COLO829 (cell line): ENCODE data around the gene ZNF700.
A peak's percentile ranks its signal among the peaks of the same experiment; 100 is the strongest.
"Not testable (repeated sequence)": the region's sequence is repeated elsewhere in the genome, so short reads cannot be mapped to it uniquely, and the experiment has no call there.

Source experiments
- DNase-seq: peaks from one replicate; pipeline ENCODE4 v3.0.0; 2012; ENCODE audit warnings: low spot score

ZNF700 gene

GRCh38 chr19:11941361-11941887 is 16.5 kb downstream of the ZNF700 start:
- DNase-seq, result not testable (repeated sequence)

GRCh38 chr19:11942008-11942842 is 17.3 kb downstream of the ZNF700 start:
- DNase-seq, result no peak

GRCh38 chr19:11942843-11943108 is 17.9 kb downstream of the ZNF700 start:
- no peak for DNase-seq

DNA sequence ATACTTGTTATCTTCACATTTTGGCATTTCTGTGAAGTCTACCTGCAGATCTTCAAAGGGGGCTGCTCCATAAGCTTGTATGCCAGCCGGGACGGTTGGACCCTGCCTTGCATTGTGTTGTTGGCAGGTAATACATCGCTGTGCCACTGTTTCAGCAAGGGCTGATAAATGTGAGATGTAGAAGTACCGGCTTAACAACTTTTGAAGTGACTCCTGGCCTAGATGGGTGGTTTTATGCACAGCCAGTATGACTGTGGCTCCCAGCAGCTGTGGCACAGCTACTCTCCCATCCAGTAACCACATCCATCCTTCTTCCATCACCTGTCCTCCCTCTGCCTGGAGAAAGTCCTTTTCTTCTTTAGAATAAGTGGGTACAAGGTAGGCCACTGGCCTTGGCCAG is 19.7 kb downstream of the ZNF700 start:
- no peak for DNase-seq

DNA sequence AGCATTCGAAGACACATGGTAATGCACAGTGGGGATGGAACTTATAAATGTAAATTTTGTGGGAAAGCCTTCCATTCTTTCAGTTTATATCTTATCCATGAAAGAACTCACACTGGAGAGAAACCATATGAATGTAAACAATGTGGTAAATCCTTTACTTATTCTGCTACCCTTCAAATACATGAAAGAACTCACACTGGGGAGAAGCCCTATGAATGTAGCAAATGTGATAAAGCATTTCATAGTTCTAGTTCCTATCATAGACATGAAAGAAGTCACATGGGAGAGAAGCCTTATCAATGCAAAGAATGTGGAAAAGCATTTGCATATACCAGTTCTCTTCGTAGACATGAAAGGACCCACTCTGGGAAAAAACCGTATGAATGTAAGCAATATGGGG is 23.7 kb downstream of the ZNF700 start:
- no peak for DNase-seq

DNA sequence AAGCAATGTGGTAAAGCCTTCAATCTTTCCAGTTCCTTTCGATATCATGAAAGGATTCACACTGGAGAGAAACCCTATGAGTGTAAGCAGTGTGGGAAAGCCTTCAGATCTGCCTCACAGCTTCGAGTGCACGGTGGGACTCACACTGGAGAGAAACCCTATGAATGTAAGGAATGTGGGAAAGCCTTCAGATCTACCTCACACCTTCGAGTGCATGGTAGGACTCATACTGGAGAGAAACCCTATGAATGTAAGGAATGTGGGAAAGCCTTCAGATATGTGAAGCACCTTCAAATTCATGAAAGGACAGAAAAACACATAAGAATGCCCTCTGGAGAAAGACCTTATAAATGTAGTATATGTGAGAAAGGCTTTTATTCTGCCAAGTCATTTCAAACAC is 24.3 kb downstream of the ZNF700 start:
- DNase-seq, result no peak

GRCh38 chr19:11949614-11950080 is 24.7 kb downstream of the ZNF700 start:
- not testable (repeated sequence) for DNase-seq

GRCh38 chr19:11950312-11950711 is 25.4 kb downstream of the ZNF700 start:
- no peak for DNase-seq

DNA sequence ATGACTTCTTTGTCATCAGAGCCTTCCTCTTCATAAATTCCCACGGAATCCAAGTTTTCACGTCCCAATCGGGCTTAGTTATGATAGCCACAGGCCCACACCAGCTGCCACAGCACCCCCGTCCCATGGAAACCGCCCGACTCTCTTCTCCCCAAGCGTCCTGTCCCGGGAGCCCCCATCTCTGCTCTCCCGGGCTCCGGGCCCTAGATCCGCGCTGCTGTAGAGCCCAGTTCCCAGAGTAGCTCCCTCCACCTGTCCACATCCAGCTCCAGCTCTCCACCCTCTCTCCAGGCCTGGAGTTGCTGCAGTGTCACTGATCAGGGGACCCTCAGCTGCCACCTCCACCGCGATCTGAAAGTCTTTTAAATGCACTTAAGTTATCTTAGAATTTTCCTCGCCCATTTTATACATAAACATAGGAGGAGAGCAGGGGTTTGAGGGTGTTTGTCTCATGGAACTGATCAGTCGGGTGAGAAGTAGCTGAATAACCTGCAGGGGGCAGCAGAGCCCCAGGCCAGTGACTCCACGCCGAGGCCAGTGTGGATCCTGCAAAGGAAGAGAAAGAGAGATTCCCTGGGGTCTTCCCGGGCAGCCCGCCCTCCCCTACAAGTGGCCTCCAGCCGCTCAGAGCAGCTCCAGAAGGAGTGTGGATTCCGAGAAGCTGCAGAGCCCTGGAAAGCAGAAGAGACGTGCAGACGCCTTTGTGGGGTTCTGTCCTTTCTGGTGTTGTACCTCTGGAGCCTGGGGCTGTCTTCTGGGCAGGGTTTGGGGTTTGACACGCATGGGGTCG is 38.9 kb downstream of the ZNF700 start:
- peak; percentile 57 for DNase-seq

DNA sequence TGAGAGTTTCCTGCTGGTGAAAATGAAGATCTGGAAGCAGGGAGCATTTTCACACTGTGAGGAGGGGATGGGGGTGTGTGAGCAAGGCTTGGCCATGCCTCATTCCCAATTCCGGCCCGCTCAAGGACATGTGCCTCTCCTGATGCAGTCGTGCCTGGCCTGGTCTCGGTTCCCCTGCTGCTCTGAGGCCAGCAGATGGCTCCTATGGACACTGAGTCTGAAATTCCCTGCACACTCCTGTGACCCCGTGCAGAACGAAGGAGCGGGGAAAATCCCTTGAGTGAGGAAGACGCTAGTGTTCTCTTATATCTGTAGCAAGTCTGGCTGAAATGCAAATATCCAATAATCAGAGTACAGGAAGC is 39.6 kb downstream of the ZNF700 start:
- no peak for DNase-seq

GRCh38 chr19:11964858-11965645 is 40.1 kb downstream of the ZNF700 start, which contains the start of gene ZNF763:
Gene ZNF763 (plus strand): TSS chr19:11965040. CDS start chr19:11965209, 169 bp downstream.
- peak; percentile 44 for DNase-seq

GRCh38 chr19:11970174-11970573 is 45.3 kb downstream of the ZNF700 start:
- no peak for DNase-seq

- no peak for DNase-seq
Measured at GRCh38 chr19:11971041-11971440, 46.1 kb downstream of the ZNF700 start.

DNA sequence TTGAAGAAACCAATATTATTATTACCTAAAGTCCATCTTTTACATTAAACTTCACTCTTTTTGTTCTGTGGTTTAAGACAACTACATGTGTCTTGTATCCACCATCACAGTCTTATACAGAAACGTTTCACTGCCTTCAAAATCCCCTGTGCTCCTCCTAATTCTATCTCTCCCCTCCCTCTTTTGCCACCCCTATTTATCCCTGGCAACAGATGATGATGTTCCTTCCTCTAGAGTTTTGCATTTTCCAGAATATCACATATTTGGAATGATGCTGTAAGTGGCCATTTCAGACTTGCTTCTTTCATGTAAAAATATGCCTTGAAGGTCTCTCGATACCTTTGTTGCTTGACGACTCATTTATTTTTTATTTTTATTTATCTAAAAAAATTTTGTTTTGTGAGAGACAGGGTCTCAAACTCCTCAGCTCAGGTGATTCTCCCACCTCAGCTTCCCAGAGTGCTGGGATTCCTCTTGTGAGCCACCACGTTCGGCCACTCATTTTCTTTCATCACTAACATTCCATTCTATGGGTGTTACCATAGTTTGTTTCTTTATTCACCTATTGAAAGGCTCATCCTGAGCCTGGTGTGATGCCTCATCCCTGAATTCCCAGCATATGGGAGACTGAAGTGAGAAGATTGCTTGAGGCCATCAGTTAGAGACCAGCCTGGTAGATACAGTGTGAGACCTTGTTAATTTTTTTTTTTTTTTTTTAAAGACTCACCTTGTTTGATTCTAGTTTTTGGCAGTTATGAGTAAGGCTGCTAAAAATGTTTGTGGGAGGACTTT is 48.3 kb downstream of the ZNF700 start:
- no peak for DNase-seq

DNA sequence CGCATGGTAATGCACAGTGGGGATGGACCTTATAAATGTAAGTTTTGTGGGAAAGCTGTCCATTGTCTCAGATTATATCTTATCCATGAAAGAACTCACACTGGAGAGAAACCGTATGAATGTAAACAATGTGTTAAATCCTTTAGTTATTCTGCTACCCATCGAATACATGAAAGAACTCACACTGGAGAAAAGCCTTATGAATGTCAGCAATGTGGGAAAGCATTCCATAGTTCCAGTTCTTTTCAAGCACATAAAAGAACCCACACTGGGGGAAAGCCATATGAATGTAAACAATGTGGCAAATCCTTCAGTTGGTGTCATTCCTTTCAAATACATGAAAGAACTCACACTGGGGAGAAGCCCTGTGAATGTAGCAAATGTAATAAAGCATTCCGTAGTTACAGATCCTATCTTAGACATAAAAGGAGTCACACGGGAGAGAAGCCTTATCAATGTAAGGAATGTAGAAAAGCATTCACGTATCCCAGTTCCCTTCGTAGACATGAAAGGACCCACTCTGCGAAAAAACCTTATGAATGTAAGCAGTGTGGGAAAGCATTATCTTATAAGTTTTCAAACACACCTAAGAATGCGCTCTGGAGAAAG is 53.7 kb downstream of the ZNF700 start:
- DNase-seq, result no peak

DNA sequence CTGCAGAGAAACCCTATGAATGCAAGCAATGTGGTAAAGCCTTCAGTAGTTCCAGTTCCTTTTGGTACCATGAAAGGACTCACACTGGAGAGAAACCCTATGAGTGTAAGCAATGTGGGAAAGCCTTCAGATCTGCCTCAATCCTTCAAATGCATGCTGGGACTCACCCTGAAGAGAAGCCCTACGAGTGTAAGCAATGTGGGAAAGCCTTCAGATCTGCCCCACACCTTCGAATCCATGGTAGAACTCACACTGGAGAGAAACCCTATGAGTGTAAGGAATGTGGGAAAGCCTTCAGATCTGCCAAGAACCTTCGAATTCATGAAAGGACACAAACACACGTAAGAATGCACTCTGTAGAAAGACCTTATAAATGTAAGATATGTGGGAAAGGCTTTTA is 54.6 kb downstream of the ZNF700 start:
- DNase-seq, result no peak

DNA sequence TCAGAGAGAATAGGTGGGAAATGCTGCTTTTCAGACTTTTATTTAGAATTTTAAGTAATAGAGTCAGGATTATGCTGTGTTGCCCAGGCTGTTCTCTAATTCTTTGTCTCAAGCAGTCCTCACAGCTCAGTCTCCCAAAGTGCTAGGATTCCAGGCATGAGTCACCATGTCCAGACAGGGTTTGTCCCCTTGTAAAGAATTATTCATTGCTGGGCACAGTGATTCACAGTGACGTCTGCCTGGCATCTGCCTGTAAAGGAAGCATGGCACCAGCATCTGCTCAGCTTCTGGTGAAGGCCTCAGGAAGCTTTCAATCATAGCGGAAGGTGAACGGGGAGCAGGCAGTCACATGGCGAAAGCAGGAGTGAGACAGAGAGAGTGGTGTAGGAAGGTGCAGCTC is 57.6 kb downstream of the ZNF700 start:
- DNase-seq, result no peak

GRCh38 chr19:11984986-11985385 is 60.1 kb downstream of the ZNF700 start:
- no peak for DNase-seq

- DNase-seq, result no peak
Measured at GRCh38 chr19:11986754-11987153, 61.8 kb downstream of the ZNF700 start.

- DNase-seq, result peak; percentile 93
Measured at GRCh38 chr19:11987405-11988281, 62.7 kb downstream of the ZNF700 start.
